Ascending aorta (tissue), 2 donors: ENCODE measurements around the gene RIPK3. TPM values are rescaled to one million over a fixed set of nuclear protein-coding genes. Genes with fewer than 3 reads are reported as not detected.

Experiments used
- DNase-seq, 2 donors: peaks; one replicate each; pipeline ENCODE4 v3.0.0-alpha.2; 2019; ENCODE audit warnings: low spot score in 2 of 2
- H3K27ac ChIP-seq, 2 donors: fragments of 200-600 bp; sonication (generic); one replicate each; pipeline ENCODE4 v1.5.1; 2016 to 2017; ENCODE audit warnings: mild to moderate bottlenecking in 1 of 2
- H3K27me3 ChIP-seq: fragments of 200-600 bp; sonication (generic); one replicate; pipeline ENCODE4 v1.5.1; 2017
- H3K36me3 ChIP-seq, 2 donors: fragments of 200-600 bp; sonication (generic); one replicate each; pipeline ENCODE4 v1.5.1; 2016
- H3K4me1 ChIP-seq, 2 donors: fragments of 200-600 bp; sonication (generic); one replicate each; pipeline ENCODE4 v1.5.1; 2016 to 2017; ENCODE audit warnings: mild to moderate bottlenecking in 1 of 2
- H3K4me3 ChIP-seq, 2 donors: fragments of 200-600 bp; sonication (generic); one replicate each; pipeline ENCODE4 v1.5.1; 2016 to 2017; ENCODE audit warnings: mild to moderate bottlenecking in 1 of 2
- H3K9me3 ChIP-seq, 2 donors: fragments of 200-600 bp; sonication (generic); one replicate each; pipeline ENCODE4 v1.5.1; 2016
- intact Hi-C: fragments of 100-400 bp; cut with DNase I; formaldehyde crosslinking; loops from one replicate; pipeline ENCODE4 v1.15.1; 2023
- total RNA-seq: library from RNA; depleted of rRNA; stranded (reverse); fragments of >200 nt; gene quantifications from one replicate; pipeline ENCODE4 v1.1.0, GENCODE V29; 2016
- TF ChIP-seq, protein P1 (sequence below), 3 experiments: fragments of 200-600 bp in 2 of 3; fragments of 450-650 bp in 1 of 3; sonication (generic) in 2 of 3; IDR thresholded peaks; one replicate each; pipeline ENCODE4 v1.5.1; 2016 to 2019; ENCODE audit warnings: antibody characterized with exemption in 3 of 3, mild to moderate bottlenecking in 1 of 3, moderate library complexity in 1 of 3

The RIPK3 gene
- total RNA-seq, 1 donor from 2014 or later = 2.3 TPM

DNA sequence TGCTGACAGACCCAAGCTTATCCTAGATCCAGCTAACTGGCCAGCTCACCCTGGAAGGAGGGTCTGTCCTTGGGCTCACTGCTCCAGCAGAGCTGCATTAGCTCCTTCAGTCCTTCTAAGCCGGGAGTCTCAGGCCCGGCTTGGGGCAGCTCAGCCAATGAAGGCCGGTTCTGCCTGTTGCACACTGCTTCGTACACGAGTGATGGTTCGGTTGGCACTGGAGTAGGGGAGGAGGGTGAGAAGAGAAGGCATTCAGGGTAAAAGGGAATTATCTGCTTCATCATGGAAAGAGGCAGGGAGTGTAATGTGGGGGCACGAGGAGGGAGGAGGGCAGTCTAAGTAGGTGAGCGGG lies 2.0 kb downstream of the RIPK3 start:
- Histone ChIP-seq H3K4me3 (no peak overlapping the region), H3K9me3 (no peaks in the 10 kb centered on the region), H3K27ac (no peak overlapping the region), H3K4me1 (peaks cover 7 to 14% of the 10 kb centered on the region in 2 donors), H3K36me3 (no peaks in the 10 kb centered on the region), H3K27me3 (peaks cover 12% of the 10 kb centered on the region)
- intact Hi-C loops = no loop called here
- DNase-seq = no peak
- TF ChIP-seq, protein P1, sequence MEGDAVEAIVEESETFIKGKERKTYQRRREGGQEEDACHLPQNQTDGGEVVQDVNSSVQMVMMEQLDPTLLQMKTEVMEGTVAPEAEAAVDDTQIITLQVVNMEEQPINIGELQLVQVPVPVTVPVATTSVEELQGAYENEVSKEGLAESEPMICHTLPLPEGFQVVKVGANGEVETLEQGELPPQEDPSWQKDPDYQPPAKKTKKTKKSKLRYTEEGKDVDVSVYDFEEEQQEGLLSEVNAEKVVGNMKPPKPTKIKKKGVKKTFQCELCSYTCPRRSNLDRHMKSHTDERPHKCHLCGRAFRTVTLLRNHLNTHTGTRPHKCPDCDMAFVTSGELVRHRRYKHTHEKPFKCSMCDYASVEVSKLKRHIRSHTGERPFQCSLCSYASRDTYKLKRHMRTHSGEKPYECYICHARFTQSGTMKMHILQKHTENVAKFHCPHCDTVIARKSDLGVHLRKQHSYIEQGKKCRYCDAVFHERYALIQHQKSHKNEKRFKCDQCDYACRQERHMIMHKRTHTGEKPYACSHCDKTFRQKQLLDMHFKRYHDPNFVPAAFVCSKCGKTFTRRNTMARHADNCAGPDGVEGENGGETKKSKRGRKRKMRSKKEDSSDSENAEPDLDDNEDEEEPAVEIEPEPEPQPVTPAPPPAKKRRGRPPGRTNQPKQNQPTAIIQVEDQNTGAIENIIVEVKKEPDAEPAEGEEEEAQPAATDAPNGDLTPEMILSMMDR (IDR thresholded peaks at IDR 0.05) = no peak

DNA sequence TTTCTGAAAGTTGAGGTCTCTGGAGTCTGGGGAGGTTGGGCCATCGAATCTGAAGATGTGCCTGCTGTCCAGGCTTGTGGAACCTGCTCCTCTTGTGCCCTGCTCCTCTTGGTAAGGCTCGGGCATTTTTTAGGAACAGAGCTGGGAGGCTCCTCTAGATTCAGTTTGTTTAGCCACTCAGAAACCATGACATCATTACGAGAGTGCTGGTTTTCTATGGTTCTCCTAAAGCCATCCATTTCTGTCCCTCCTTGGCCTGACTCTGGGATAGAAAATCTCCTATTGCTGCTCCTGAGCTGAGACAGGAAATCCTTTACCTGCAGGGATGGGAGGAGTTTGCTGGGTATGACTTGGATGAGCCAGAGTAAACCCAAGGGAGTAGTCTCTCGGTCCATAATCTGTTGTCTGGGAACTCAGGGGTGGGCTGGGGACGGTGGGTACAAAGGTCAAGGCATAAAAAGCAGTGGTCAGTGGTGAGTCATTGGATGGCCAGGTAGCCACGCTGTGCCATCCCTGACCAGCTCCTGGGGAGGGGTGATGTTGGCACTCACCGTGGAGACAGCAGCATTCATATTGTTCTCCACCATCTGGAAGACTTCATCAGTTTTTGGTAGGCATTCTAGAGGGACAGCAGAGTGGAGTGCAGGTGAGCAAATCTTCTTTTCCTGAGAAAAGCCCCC lies 2.5 kb downstream of the RIPK3 start:
- H3K27me3 ChIP-seq = peaks cover 12% of the 10 kb centered on the region
- TF ChIP-seq, protein P1 (IDR thresholded peaks at IDR 0.05) = no peak
- DNase-seq = no peak
- H3K4me1 ChIP-seq = peaks cover 7 to 19% of the 10 kb centered on the region in 2 donors
- H3K27ac ChIP-seq = no peak overlapping the region
- H3K9me3 ChIP-seq = no peaks in the 10 kb centered on the region
- no peaks in the 10 kb centered on the region for H3K36me3 ChIP-seq
- H3K4me3 ChIP-seq = no peak overlapping the region
- intact Hi-C loops = no loop called here

DNA sequence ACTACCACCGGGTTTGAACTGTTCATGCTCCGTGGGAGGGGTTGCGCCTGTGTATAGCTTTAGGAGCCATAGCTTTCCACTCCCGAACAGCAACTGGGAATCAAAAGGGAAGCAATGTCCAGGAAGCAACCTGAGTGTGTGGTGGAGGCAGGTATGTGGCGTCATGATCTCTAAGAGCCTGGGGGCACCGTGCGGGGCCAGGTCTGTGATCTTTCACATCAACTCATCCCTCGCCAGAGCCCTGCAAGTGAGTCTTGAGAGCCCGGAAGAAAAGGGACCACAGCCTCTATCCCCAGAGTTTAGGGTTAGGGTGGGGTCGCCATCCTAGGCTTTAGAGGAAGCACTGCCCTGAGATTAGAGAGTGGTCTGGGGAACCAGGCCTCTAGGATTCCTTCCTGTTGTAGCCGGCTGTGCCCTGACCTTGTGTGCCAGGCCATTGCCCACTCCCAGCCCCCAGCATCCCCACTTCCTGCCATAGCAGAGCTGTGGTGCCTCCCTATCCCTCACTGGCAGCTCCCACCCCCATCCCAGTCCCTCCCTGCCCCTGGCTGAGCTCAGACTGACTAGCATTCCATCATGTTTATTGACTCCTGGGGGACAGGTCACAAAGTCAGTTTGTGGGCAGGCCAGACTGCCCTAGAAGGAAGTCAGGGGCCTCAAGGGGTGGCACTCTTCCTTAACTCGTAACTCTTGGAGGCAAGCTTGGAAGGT lies 4.2 kb downstream of the RIPK3 start:
- Histone ChIP-seq H3K27ac (no peak overlapping the region), H3K4me3 (no peak overlapping the region), H3K4me1 (peaks cover 7 to 20% of the 10 kb centered on the region in 2 donors), H3K9me3 (no peaks in the 10 kb centered on the region), H3K27me3 (peaks cover 12% of the 10 kb centered on the region), H3K36me3 (no peaks in the 10 kb centered on the region)
- intact Hi-C loops = no loop called here
- no peak for DNase-seq
- TF ChIP-seq, protein P1 (IDR thresholded peaks at IDR 0.05) = no peak

DNA sequence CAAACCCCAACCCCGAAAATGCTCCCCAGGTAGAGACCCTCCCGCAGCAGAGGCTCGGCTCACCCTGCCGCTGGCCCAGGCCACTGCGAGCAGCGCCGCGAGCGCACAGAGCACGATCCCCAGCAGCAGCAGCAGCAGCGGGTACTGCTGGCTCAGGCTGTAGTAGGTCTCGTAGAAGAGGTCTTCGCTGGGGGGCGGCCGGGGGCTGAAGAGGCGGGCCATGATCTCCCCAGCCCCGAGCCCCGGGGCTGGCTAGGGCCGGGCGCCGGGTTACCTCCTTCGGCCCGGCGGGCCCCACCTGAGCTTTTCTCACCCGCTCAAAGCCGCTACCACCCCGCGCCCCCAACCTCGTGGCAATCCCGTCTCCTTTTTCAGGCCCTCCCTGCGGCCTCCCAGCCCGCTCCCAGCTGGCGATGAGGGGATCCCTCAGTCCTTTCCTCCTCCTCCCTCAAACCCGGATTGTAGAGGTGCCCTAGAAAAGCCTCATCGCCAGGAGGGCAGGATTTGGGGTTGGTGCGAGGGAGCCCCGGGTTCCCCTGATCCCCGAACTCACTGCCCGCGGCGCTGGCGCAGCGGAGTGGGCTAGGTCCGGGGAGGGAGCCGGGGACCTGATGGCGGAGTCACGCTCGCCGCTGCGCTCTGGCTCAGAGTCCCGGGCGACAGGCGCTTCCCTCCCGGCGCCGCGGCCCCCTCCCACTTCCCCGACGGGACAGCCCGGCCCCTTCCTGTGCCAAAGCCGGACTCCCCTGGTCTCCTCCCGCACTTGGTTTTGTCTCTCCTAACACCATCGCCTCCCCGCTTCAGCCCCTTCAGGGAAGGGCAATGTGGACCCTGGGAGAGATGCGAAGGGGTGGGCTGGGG lies 5.1 kb downstream of the RIPK3 start, which contains the start of gene ADCY4:
TSS of gene ADCY4 (minus strand) at position 641 of the 861 bp plus-strand sequence. CDS start at position 222, 419 bp downstream.
- intact Hi-C loops = no loop called here
- no peaks in the 10 kb centered on the region for H3K36me3 ChIP-seq
- peaks cover 7 to 20% of the 10 kb centered on the region in 2 donors for H3K4me1 ChIP-seq
- H3K9me3 ChIP-seq = no peaks in the 10 kb centered on the region
- H3K27ac ChIP-seq = peak within 1 kb of the TSS in 1 of 2 donors; percentile 54
- no peak for DNase-seq
- TF ChIP-seq, protein P1 (IDR thresholded peaks at IDR 0.05) = no peak
- peak within 1 kb of the TSS; percentile 52 to 53 for H3K4me3 ChIP-seq
- peaks cover 12% of the 10 kb centered on the region for H3K27me3 ChIP-seq

DNA sequence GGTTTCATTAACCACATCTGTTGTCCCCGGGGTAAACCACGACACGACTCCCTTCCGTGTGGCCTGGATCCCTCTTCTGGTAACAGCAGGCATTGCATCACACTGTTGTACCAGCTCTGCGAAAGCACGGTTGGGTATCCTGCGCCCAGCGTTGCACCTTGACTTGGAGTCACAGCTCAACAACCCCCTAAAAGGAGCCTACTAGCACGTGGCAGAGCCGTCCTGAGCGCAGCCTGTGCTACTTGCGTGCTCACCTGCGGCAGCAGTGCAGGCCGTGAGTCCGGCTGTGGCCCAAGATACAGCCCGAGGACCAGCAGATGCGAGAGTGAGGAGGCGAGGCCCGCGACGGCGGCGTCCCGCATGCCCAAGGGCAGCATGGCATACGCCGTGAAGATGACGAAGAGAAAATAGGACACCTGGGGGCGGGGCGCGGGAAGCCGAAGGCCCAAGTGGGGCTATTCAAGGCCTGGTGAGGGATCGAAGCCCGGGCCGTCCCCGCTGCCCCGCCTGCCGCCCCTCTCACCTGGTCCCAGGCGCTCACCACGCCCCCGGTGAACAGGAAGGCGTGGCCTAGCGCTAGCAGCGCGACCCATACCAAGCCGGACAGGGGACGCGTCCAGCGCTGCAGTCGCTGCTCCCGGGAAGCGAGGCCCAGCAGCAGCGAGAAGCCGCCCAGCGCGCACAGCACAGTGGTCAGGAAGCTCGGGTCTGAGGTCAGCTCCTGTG lies 7.4 kb downstream of the RIPK3 start:
- H3K27me3 ChIP-seq = peaks cover 12% of the 10 kb centered on the region
- no peaks in the 10 kb centered on the region for H3K36me3 ChIP-seq
- peak overlapping the region; percentile 42 to 53 for H3K4me3 ChIP-seq

More for the DNA sequence above, 7.4 kb downstream of the RIPK3 start:
- peak in 1 of 2 donors; percentile 86 for DNase-seq
- peaks cover 7 to 20% of the 10 kb centered on the region in 2 donors for H3K4me1 ChIP-seq
- TF ChIP-seq, protein P1 (IDR thresholded peaks at IDR 0.05) = peak; percentile 61 to 77 (median 74)
- no peaks in the 10 kb centered on the region for H3K9me3 ChIP-seq
- intact Hi-C loops = loop anchor here (1.0 to 2.0 kb wide), 2 partner anchors 34 to 89 kb away; no protein-coding TSS in a partner anchor
- no peak overlapping the region for H3K27ac ChIP-seq
